Breast epithelium (tissue), 3 donors: Measurements from ENCODE around the gene KPNA4.

Experiments used
- CTCF ChIP-seq, 3 donors: fragments of 450-650 bp; IDR thresholded peaks; one replicate each; pipeline ENCODE4 v1.5.1; 2016 to 2017; ENCODE audit warnings: antibody characterized with exemption in 3 of 3, mild to moderate bottlenecking in 3 of 3, moderate library complexity in 3 of 3
- POLR2A ChIP-seq: fragments of 450-650 bp; IDR thresholded peaks from one replicate; pipeline ENCODE4 v1.6.1; 2016; ENCODE audit warnings: antibody characterized with exemption, mild to moderate bottlenecking, moderate library complexity
- POLR2AphosphoS5 ChIP-seq, 3 donors: sonication (generic); formaldehyde crosslinking; IDR thresholded peaks; one replicate each; pipeline ENCODE4 v1.6.1; 2017; ENCODE audit warnings: antibody characterized with exemption in 3 of 3

GRCh38 chr3:160464321-160464720, 101.0 kb downstream of the KPNA4 start:
- TF ChIP-seq POLR2A (no peak), CTCF (IDR thresholded peaks at IDR 0.05) (no peak), POLR2AphosphoS5 (IDR thresholded peaks at IDR 0.05) (no peak)
